ENCODE data around the gene TMEM150B. TPM values are rescaled to one million over a fixed set of nuclear protein-coding genes. Genes with fewer than 3 reads are reported as not detected.

The TMEM150B gene
- total and polyA plus RNA-seq, 2 donors (not counting 1 experiment from before 2014, with no cell fraction given): not detected

DNA sequence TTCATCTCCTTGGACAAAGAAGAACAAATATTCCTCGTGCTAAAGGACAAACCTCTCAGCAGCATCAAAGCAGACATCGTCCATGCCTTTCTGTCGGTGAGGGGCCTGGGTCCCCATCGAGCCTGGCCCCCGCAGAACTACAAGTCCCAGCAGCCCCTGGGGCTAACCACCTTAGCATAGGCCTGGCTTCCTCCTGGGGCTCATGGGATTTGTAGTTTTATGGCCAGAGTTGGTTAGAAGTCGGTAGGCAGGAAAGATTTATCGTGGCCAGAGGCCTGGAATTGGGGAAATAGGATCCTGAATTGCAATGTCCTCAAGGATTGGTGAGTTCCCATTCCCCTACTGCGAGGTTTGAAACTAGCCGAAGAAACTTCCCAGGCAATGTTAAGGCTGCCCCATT lies 19.6 kb downstream of the TMEM150B start:
- no peak overlapping the region for H3K4me3 ChIP-seq (replicated peaks in 1 of 4; ENCODE audit: control extremely low read depth in 1 of 4, insufficient read depth in 1 of 4, low read depth in 3 of 4, low read length in 4 of 4)
- peak in 1 of 2 donors; percentile 26 for DNase-seq (ENCODE audit: low read depth in 2 of 2)
- H3K4me1 ChIP-seq (ENCODE audit: control insufficient read depth, extremely low read depth, insufficient read depth, low read length): peaks cover 2% of the 10 kb centered on the region
- H3K9me3 ChIP-seq (ENCODE audit: control insufficient read depth, insufficient read depth, low read depth, low read length): no peaks in the 10 kb centered on the region
- TF ChIP-seq CTCF (conservative IDR thresholded peaks at IDR 0.05 in 1 of 2, IDR thresholded peaks at IDR 0.05 in 1 of 2; ENCODE audit: low read depth in 1 of 2, low read length in 2 of 2) (no peak), EZH2 (IDR thresholded peaks at IDR 0.05; ENCODE audit: low read length, missing control alignments) (no peak)
- H3K27me3 ChIP-seq (ENCODE audit: control insufficient read depth, insufficient read depth, low read length): no peaks in the 10 kb centered on the region
- H3K9ac ChIP-seq (ENCODE audit: insufficient read depth, low read length): no peak overlapping the region
- H3K79me2 ChIP-seq (ENCODE audit: control insufficient read depth, insufficient read depth, low read length): no peaks in the 10 kb centered on the region
- H2AFZ ChIP-seq (ENCODE audit: low read length): no peak overlapping the region
- no peaks in the 10 kb centered on the region for H4K20me1 ChIP-seq (ENCODE audit: control insufficient read depth, extremely low read depth, insufficient read depth, low read length)
- H3K27ac ChIP-seq (ENCODE audit: insufficient read depth, low read length): no peak overlapping the region
- peaks cover 7% of the 10 kb centered on the region for H3K36me3 ChIP-seq (ENCODE audit: control insufficient read depth, insufficient read depth, low read length)
- H3K4me2 ChIP-seq (ENCODE audit: extremely low read depth, insufficient read depth, low read length): no peak overlapping the region

- no peak overlapping the region for H2AFZ ChIP-seq (ENCODE audit: low read length)
- no peak overlapping the region for H3K9ac ChIP-seq (ENCODE audit: insufficient read depth, low read length)
- DNase-seq (ENCODE audit: low read depth in 2 of 2): no peak
- H3K9me3 ChIP-seq (ENCODE audit: control insufficient read depth, insufficient read depth, low read depth, low read length): no peaks in the 10 kb centered on the region
- peaks cover 7% of the 10 kb centered on the region for H3K36me3 ChIP-seq (ENCODE audit: control insufficient read depth, insufficient read depth, low read length)
- no peaks in the 10 kb centered on the region for H3K79me2 ChIP-seq (ENCODE audit: control insufficient read depth, insufficient read depth, low read length)
- no peak overlapping the region for H3K4me3 ChIP-seq (replicated peaks in 1 of 4; ENCODE audit: control extremely low read depth in 1 of 4, insufficient read depth in 1 of 4, low read depth in 3 of 4, low read length in 4 of 4)
- H3K27ac ChIP-seq (ENCODE audit: insufficient read depth, low read length): no peak overlapping the region
- H4K20me1 ChIP-seq (ENCODE audit: control insufficient read depth, extremely low read depth, insufficient read depth, low read length): no peaks in the 10 kb centered on the region
- no peak for TF ChIP-seq EZH2 (IDR thresholded peaks at IDR 0.05; ENCODE audit: low read length, missing control alignments)
- no peak for TF ChIP-seq CTCF (conservative IDR thresholded peaks at IDR 0.05 in 1 of 2, IDR thresholded peaks at IDR 0.05 in 1 of 2; ENCODE audit: low read depth in 1 of 2, low read length in 2 of 2)
- H3K27me3 ChIP-seq (ENCODE audit: control insufficient read depth, insufficient read depth, low read length): no peaks in the 10 kb centered on the region
- no peak overlapping the region for H3K4me2 ChIP-seq (ENCODE audit: extremely low read depth, insufficient read depth, low read length)
- H3K4me1 ChIP-seq (ENCODE audit: control insufficient read depth, extremely low read depth, insufficient read depth, low read length): peaks cover 2% of the 10 kb centered on the region
These were observed 20.2 kb downstream of the TMEM150B start for GRCh38 chr19:55304980-55305379.

GRCh38 chr19:55304279-55304978 lies 20.7 kb downstream of the TMEM150B start:
- no peak overlapping the region for H3K9ac ChIP-seq (ENCODE audit: insufficient read depth, low read length)
- TF ChIP-seq EZH2 (IDR thresholded peaks at IDR 0.05; ENCODE audit: low read length, missing control alignments): no peak
- TF ChIP-seq CTCF (conservative IDR thresholded peaks at IDR 0.05 in 1 of 2, IDR thresholded peaks at IDR 0.05 in 1 of 2; ENCODE audit: low read depth in 1 of 2, low read length in 2 of 2): no peak
- no peak overlapping the region for H3K4me3 ChIP-seq (replicated peaks in 1 of 4; ENCODE audit: control extremely low read depth in 1 of 4, insufficient read depth in 1 of 4, low read depth in 3 of 4, low read length in 4 of 4)
- DNase-seq (ENCODE audit: low read depth in 2 of 2): peak; percentile 23 to 24
- H3K4me2 ChIP-seq (ENCODE audit: extremely low read depth, insufficient read depth, low read length): no peak overlapping the region
- H3K36me3 ChIP-seq (ENCODE audit: control insufficient read depth, insufficient read depth, low read length): peaks cover 7% of the 10 kb centered on the region
- H3K27ac ChIP-seq (ENCODE audit: insufficient read depth, low read length): no peak overlapping the region
- H3K27me3 ChIP-seq (ENCODE audit: control insufficient read depth, insufficient read depth, low read length): no peaks in the 10 kb centered on the region
- H2AFZ ChIP-seq (ENCODE audit: low read length): no peak overlapping the region
- H3K9me3 ChIP-seq (ENCODE audit: control insufficient read depth, insufficient read depth, low read depth, low read length): no peaks in the 10 kb centered on the region
- no peaks in the 10 kb centered on the region for H3K79me2 ChIP-seq (ENCODE audit: control insufficient read depth, insufficient read depth, low read length)
- no peaks in the 10 kb centered on the region for H4K20me1 ChIP-seq (ENCODE audit: control insufficient read depth, extremely low read depth, insufficient read depth, low read length)
- H3K4me1 ChIP-seq (ENCODE audit: control insufficient read depth, extremely low read depth, insufficient read depth, low read length): peaks cover 2% of the 10 kb centered on the region

All from fibroblast of lung (primary cell).